Mesodermal cell (in vitro differentiated cells): Measurements from ENCODE around the gene RAPSN.

Source experiments
- H3K27ac ChIP-seq: 2 replicates; pipeline ENCODE4 v1.7.0; 2013; ENCODE audit warnings: mild to moderate bottlenecking, low read depth, low read length, moderate library complexity; ENCODE audit not compliant: severe bottlenecking
- H3K36me3 ChIP-seq: 2 replicates; pipeline ENCODE4 v1.7.1; 2013; ENCODE audit warnings: mild to moderate bottlenecking, low read length, moderate library complexity; ENCODE audit not compliant: control insufficient read depth, insufficient read depth
- H3K4me1 ChIP-seq: one replicate; pipeline ENCODE4 v1.7.1; 2013; ENCODE audit warnings: mild to moderate bottlenecking, low read length; ENCODE audit not compliant: insufficient read depth, control insufficient read depth, poor library complexity, severe bottlenecking
- H3K4me3 ChIP-seq: 2 replicates; pipeline ENCODE4 v1.7.0; 2013; ENCODE audit warnings: low read length, control low read depth, mild to moderate bottlenecking; ENCODE audit not compliant: insufficient read depth, poor library complexity, severe bottlenecking; ENCODE audit errors: extremely low read depth
- H3K9me3 ChIP-seq: 2 replicates; pipeline ENCODE4 v1.7.1; 2013; ENCODE audit warnings: mild to moderate bottlenecking, low read length, moderate library complexity; ENCODE audit not compliant: control insufficient read depth
- WGBS, 2 experiments: methylation state at CpG; one replicate each; pipeline ENCODE4 v1.1.5; 2013; ENCODE audit warnings: missing lambda C conversion rate in 2 of 2; ENCODE audit not compliant: insufficient coverage in 2 of 2; 5-methylcytosine and 5-hydroxymethylcytosine counted together

Gene RAPSN

GRCh38 chr11:47388697-47389576 lies 60.0 kb downstream of the RAPSN start:
- Histone ChIP-seq H3K9me3 (no peaks in the 10 kb centered on the region), H3K36me3 (no peaks in the 10 kb centered on the region), H3K27ac (no peak overlapping the region), H3K4me3 (no peak overlapping the region), H3K4me1 (peaks cover 29% of the 10 kb centered on the region)
- WGBS, 2 experiments = 94 to 97% methylated on average over 26 to 28 of the region's 28 CpGs

DNA sequence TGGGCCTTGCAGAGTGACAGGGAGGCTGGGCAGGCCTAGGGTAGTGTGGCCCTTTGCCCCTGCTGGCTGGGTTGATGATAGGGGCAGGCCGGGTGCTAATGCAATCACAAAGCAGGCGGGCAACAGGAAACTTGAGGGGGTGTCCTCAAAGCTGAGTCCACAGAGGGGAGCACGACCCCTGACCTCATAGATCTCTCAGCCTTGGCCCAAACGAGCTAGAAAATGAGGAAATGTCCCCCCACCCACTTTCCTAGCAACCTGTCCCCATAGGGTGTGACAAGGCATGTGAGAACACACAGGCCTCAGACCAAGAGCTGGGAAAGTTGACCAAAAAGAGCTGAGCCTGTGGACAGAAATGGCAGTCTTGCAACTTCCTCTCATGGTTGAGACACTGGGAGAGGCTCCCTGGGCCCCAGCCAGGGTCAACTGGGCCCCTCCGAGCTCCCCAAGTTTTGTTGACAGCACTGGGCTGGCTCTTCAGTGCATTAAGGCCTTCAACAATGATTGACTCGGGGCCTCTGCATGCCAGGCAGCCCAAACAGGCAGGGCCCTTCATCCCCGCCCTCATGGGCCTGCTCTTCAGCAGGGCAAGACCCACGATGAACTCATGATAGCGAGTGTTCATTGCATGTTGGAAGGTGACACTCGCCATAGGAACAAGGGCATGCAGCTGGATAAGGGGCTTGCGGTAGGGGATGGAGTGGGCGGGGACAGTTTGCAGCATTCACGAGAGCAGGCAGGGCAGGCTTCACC lies 60.8 kb downstream of the RAPSN start:
- no peak overlapping the region for H3K4me3 ChIP-seq
- H3K4me1 ChIP-seq = peaks cover 21% of the 10 kb centered on the region
- H3K27ac ChIP-seq = no peak overlapping the region
- no peaks in the 10 kb centered on the region for H3K36me3 ChIP-seq
- no peaks in the 10 kb centered on the region for H3K9me3 ChIP-seq
- WGBS, 2 experiments = 81 to 85% methylated on average over 11 to 12 of the region's 13 CpGs
